Endothelial cell of umbilical vein (primary cell): ENCODE measurements around the gene MEOX1. TPM values are rescaled to one million over a fixed set of nuclear protein-coding genes. Genes with fewer than 3 reads are reported as not detected.

ENCODE experiments used
- BruUV-seq: library from RNA; stranded (reverse); fragments of 400-500 nt; replicated peaks from 2 replicates; lab custom pipeline; 2021; lab: Mats Ljungman, UMichigan
- CTCF ChIA-PET: fragments of 300-600, 350-600 bp; sonication (Branson Sonifier 250); formaldehyde crosslinking; loops from one replicate; lab custom pipeline; 2021; ENCODE audit warnings: antibody characterized with exemption, inconsistent platforms; lab: Charles Lee
- POLR2A ChIA-PET: fragments of 300-600, 350-600 bp; sonication (Branson Sonifier 250); formaldehyde crosslinking; loops from one replicate; lab custom pipeline; 2021; ENCODE audit warnings: antibody characterized with exemption, inconsistent platforms; lab: Charles Lee
- DNase-seq: peaks from one replicate; pipeline ENCODE4 v3.0.0-alpha.2; 2011; ENCODE audit warnings: low read depth, low spot score
- FAIRE-seq: peaks from 2 replicates; lab custom pipeline; 2011; peaks lifted over from hg19 to GRCh38; lab: Jason Lieb, UNC
- H2AFZ ChIP-seq: 2 replicates; pipeline ENCODE4 v1.6.0; 2012; ENCODE audit warnings: low read depth, low read length, control low read depth, inconsistent platforms
- H3K27ac ChIP-seq: 2 replicates; pipeline ENCODE4 v1.5.1; 2011; ENCODE audit warnings: low read depth, mild to moderate bottlenecking, control low read depth, low read length, moderate library complexity; ENCODE audit not compliant: insufficient read depth
- H3K27me3 ChIP-seq, 2 experiments: 2 replicates each; pipeline versions ENCODE4 v1.6.0 to v1.6.1; 2011; ENCODE audit warnings: low read length in 2 of 2, mixed read lengths in 1 of 2; ENCODE audit not compliant: control insufficient read depth in 2 of 2, insufficient read depth in 2 of 2
- H3K36me3 ChIP-seq, 2 experiments: 2 replicates in 1 of 2; 3 replicates in 1 of 2; pipeline ENCODE4 v1.5.1; 2011; ENCODE audit warnings: low read length in 2 of 2, mild to moderate bottlenecking in 1 of 2, moderate library complexity in 1 of 2; ENCODE audit not compliant: control insufficient read depth in 2 of 2, insufficient read depth in 2 of 2; ENCODE audit errors: extremely low read depth in 1 of 2
- H3K4me1 ChIP-seq: 3 replicates; pipeline ENCODE4 v1.5.1; 2011; ENCODE audit warnings: mild to moderate bottlenecking, low read length; ENCODE audit not compliant: control insufficient read depth, insufficient read depth; ENCODE audit errors: extremely low read depth
- H3K4me2 ChIP-seq: 2 replicates; pipeline ENCODE4 v1.6.1; 2011; ENCODE audit warnings: low read length, control low read depth, mixed read lengths; ENCODE audit not compliant: insufficient read depth
- H3K4me3 ChIP-seq, 3 experiments: fragments of 200-600 bp in 1 of 3; sonication (generic), shearing (Covaris generic) in 1 of 3; replicated peaks in 1 of 3; 2 replicates each; pipeline ENCODE4 v1.5.1; 2011 to 2016; ENCODE audit warnings: control low read depth in 3 of 3, low read length in 3 of 3, mild to moderate bottlenecking in 2 of 3, inconsistent platforms in 1 of 3, low read depth in 1 of 3, moderate library complexity in 1 of 3; ENCODE audit not compliant: insufficient read depth in 1 of 3
- H3K79me2 ChIP-seq: 2 replicates; pipeline ENCODE4 v1.6.0; 2012; ENCODE audit warnings: low read length, inconsistent platforms; ENCODE audit not compliant: control insufficient read depth, insufficient read depth
- H3K9ac ChIP-seq: replicated peaks from 2 replicates; pipeline ENCODE3; 2011; ENCODE audit warnings: low read length, control low read depth; ENCODE audit not compliant: insufficient read depth; ENCODE audit errors: extremely low read depth
- H3K9me1 ChIP-seq: replicated peaks from 3 replicates; pipeline ENCODE4 v1.6.0; 2011; ENCODE audit warnings: mild to moderate bottlenecking, low read length; ENCODE audit not compliant: control insufficient read depth, insufficient read depth; ENCODE audit errors: extremely low read depth
- H3K9me3 ChIP-seq: replicated peaks from 2 replicates; pipeline ENCODE4 v1.5.1; 2012; ENCODE audit warnings: low read length, inconsistent platforms; ENCODE audit not compliant: control insufficient read depth, insufficient read depth
- H4K20me1 ChIP-seq: replicated peaks from 2 replicates; pipeline ENCODE3; 2011; ENCODE audit warnings: mild to moderate bottlenecking, low read length; ENCODE audit not compliant: control insufficient read depth, insufficient read depth; ENCODE audit errors: extremely low read depth
- CTCF ChIP-seq, 2 donors: IDR thresholded peaks; 1 replicate in 1 of 2; 2 replicates in 1 of 2; pipeline ENCODE4 v1.5.1; 2011; ENCODE audit warnings: low read length in 2 of 2, mild to moderate bottlenecking in 2 of 2, moderate library complexity in 2 of 2, control low read depth in 1 of 2, inconsistent platforms in 1 of 2, low read depth in 1 of 2; ENCODE audit not compliant: insufficient read depth in 1 of 2; ENCODE audit errors: extremely low read depth in 1 of 2
- FOS ChIP-seq: IDR thresholded peaks from 2 replicates; pipeline ENCODE4 v1.6.1; 2011; ENCODE audit warnings: mild to moderate bottlenecking, low read length, moderate library complexity, borderline replicate concordance; ENCODE audit not compliant: insufficient read depth
- GATA2 ChIP-seq: IDR thresholded peaks from 2 replicates; pipeline ENCODE4 v1.7.0; 2011; ENCODE audit warnings: low read depth, mild to moderate bottlenecking, moderate library complexity, mixed read lengths, low read length; ENCODE audit not compliant: insufficient read length, insufficient read depth
- JUN ChIP-seq: IDR thresholded peaks from 2 replicates; pipeline ENCODE4 v1.6.1; 2011; ENCODE audit warnings: borderline replicate concordance, low read depth; ENCODE audit not compliant: insufficient read length, insufficient read depth
- MAX ChIP-seq: IDR thresholded peaks from 2 replicates; pipeline ENCODE4 v1.6.1; 2011; ENCODE audit not compliant: insufficient read depth, insufficient read length
- MYC ChIP-seq: IDR thresholded peaks from one replicate; pipeline ENCODE4 v1.6.1; 2011; ENCODE audit warnings: mild to moderate bottlenecking, low read depth, low read length
- dilution Hi-C: fragments of 300-500 bp; cut with MboI; formaldehyde crosslinking; loops from one replicate; pipeline ENCODE4 v1.15.0; 2019; ENCODE audit warnings: low sequenced_read_pairs; ENCODE audit not compliant: extremely low pct_ligation_motif_present
- intact Hi-C: fragments of 100-400 bp; cut with micrococcal nuclease; formaldehyde crosslinking; loops from one replicate; pipeline ENCODE4 v1.10.0; 2022
- polyA plus RNA-seq, 4 experiments: library from polyadenylated mRNA; depleted of rRNA in 3 of 4; stranded (reverse) in 3 of 4; unstranded in 1 of 4; fragments of >200 nt; gene quantifications; 2 replicates each; pipeline versions ENCODE4 v1.2.1 to v1.2.3, GENCODE V29; 2011 to 2012; ENCODE audit warnings: missing spikeins in 1 of 4
- total RNA-seq: library from RNA; stranded (reverse); gene quantifications from 2 replicates; pipeline ENCODE4 v1.2.3, GENCODE V29; 2021

MEOX1 gene
- total and polyA plus RNA-seq, 2 donors (not counting 3 experiments of a cell fraction or from before 2014, with no cell fraction given) = 0.06 TPM; not detected in 1

- H3K4me2 ChIP-seq = no peak overlapping the region
- H3K4me1 ChIP-seq = no peaks in the 10 kb centered on the region
- BruUV-seq = no TSS peak
- no peaks in the 10 kb centered on the region for H3K36me3 ChIP-seq
- H3K9ac ChIP-seq = no peak overlapping the region
- H2AFZ ChIP-seq = no peak overlapping the region
- no peak overlapping the region for H3K4me3 ChIP-seq
- FAIRE-seq = no peak
- H3K27ac ChIP-seq = no peak overlapping the region
- H3K9me3 ChIP-seq = no peaks in the 10 kb centered on the region
- dilution Hi-C loops = no loop called here
- ChIA-PET POLR2A (no interaction called here), CTCF (interaction anchor here (2.6 kb wide), 1 partner anchor 22 kb away, joined by 7 read pairs; no protein-coding TSS in a partner anchor)
- no peak for DNase-seq
- intact Hi-C loops = no loop called here
- H3K27me3 ChIP-seq = peaks cover 0 to 2% of the 10 kb centered on the region in 2 experiments
- TF ChIP-seq GATA2 = no peak
- no peak for TF ChIP-seq MYC
- TF ChIP-seq JUN = no peak
- TF ChIP-seq MAX = no peak
- TF ChIP-seq FOS = no peak
- TF ChIP-seq CTCF (IDR thresholded peaks at IDR 0.05; ENCODE audit: extremely low read depth in 1 of 2, insufficient read depth in 1 of 2, low read depth in 1 of 2, low read length in 2 of 2) = no peak
- no peaks in the 10 kb centered on the region for H3K79me2 ChIP-seq
- no peaks in the 10 kb centered on the region for H4K20me1 ChIP-seq
- no peaks in the 10 kb centered on the region for H3K9me1 ChIP-seq
Observed at GRCh38 chr17:43652124-43652480, 9.6 kb downstream of the MEOX1 start.
